ENCODE data around the gene YAF2.
A peak's percentile ranks its signal among the peaks of the same experiment; 100 is the strongest.

Gene YAF2

DNA sequence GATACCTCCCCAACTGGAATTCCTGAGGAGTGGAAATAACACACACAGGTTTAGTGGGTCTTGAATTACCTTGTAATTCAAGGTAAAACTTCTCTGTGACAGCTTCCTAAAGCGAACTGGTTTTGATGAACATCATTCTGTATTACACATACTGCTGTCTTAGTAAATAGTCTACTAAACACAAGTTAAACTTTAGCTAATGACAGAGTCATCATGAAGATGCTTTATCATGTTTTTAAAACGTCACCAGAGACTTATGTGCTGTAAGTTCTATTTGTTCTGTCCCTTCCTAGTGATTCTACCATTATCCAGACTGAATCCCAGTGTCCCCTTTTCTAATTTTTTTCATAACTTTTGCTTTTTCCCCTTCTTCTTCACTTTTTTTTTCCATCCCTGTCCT lies 81.8 kb downstream of the YAF2 start:
- DNase-seq (ENCODE audit: low read depth) = no peak
- H3K4me3 ChIP-seq (ENCODE audit: low read depth, low read length) = no peak overlapping the region
- no peak for TF ChIP-seq CTCF (IDR thresholded peaks at IDR 0.05; ENCODE audit: low read depth, low read length, missing control alignments)

DNA sequence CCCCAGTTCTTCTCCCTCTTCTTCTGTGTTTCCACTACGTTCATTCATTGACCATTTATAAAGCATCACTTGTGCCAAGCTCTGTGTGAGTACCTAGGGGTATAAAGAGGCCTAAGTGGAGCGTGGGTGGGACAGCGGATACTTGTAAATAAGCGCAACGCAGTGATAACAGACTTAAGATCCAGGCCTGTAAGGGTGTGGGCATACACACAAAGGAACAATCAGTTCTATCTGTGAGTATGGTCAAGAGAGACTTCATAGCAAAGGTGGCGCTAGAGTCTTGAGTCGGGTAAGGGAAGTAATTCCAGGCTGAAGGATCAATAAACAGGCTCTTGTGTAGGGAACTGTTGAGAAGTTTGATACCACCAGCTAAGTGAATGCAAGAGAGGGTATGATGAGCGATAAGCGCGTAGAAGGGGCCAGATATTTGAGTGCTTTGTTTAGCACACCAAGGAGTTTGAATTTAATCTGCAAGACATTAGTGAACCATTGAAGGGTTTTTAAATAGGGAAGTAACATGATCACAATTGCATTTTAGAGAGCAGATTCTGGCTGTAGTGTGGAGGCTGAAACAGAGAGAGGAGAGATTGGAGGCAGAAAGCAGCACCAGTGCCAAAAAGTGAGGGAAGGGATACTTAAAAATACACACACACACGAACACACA lies 92.4 kb downstream of the YAF2 start:
- TF ChIP-seq CTCF (IDR thresholded peaks at IDR 0.05; ENCODE audit: low read depth, low read length, missing control alignments) = no peak
- no peak for DNase-seq (ENCODE audit: low read depth)
- peak overlapping the region; percentile 90 for H3K4me3 ChIP-seq (ENCODE audit: low read depth, low read length)

- no peak for TF ChIP-seq CTCF (IDR thresholded peaks at IDR 0.05; ENCODE audit: low read depth, low read length, missing control alignments)
- no peak for DNase-seq (ENCODE audit: low read depth)
Observed at GRCh38 chr12:42145197-42145549, 92.9 kb downstream of the YAF2 start.

GRCh38 chr12:42144408-42145196 lies 93.4 kb downstream of the YAF2 start, which contains the start of gene GXYLT1:
Gene GXYLT1 (minus strand): TSS chr12:42144874. CDS start chr12:42144646, 228 bp downstream.
- TF ChIP-seq CTCF (IDR thresholded peaks at IDR 0.05; ENCODE audit: low read depth, low read length, missing control alignments) = no peak
- DNase-seq (ENCODE audit: low read depth) = peak; percentile 76
- H3K4me3 ChIP-seq (ENCODE audit: low read depth, low read length) = peak within 1 kb of the TSS; percentile 90

More at GRCh38 chr12:42145197-42145549, 92.9 kb downstream of the YAF2 start:
- H3K4me3 ChIP-seq (ENCODE audit: low read depth, low read length) = peak overlapping the region; percentile 90

GRCh38 chr12:42144158-42144407 lies 94.0 kb downstream of the YAF2 start:
- no peak for TF ChIP-seq CTCF (IDR thresholded peaks at IDR 0.05; ENCODE audit: low read depth, low read length, missing control alignments)
- peak overlapping the region; percentile 90 for H3K4me3 ChIP-seq (ENCODE audit: low read depth, low read length)
- DNase-seq (ENCODE audit: low read depth) = no peak

GRCh38 chr12:42143452-42144157 lies 94.4 kb downstream of the YAF2 start:
- no peak for TF ChIP-seq CTCF (IDR thresholded peaks at IDR 0.05; ENCODE audit: low read depth, low read length, missing control alignments)
- peak overlapping the region; percentile 90 for H3K4me3 ChIP-seq (ENCODE audit: low read depth, low read length)
- no peak for DNase-seq (ENCODE audit: low read depth)
